Left ventricle myocardium inferior (tissue), 1 donor: Measurements from ENCODE around the gene CDH24. TPM values are rescaled to one million over a fixed set of nuclear protein-coding genes. Genes with fewer than 3 reads are reported as not detected.
A peak's percentile ranks its signal among the peaks of the same experiment; 100 is the strongest.

ENCODE experiments used
- DNase-seq: peaks from one replicate; pipeline ENCODE4 v3.0.0-alpha.2; 2020
- H3K27ac ChIP-seq: fragments of 200-600 bp; replicated peaks from 2 replicates; pipeline ENCODE4 v1.8.0; 2021
- H3K27me3 ChIP-seq: fragments of 200-600 bp; 2 replicates; pipeline ENCODE4 v1.8.0; 2021; ENCODE audit warnings: low read depth
- H3K36me3 ChIP-seq: fragments of 200-600 bp; 2 replicates; pipeline ENCODE4 v1.8.0; 2021
- H3K4me1 ChIP-seq: fragments of 200-600 bp; 2 replicates; pipeline ENCODE4 v1.8.0; 2021
- H3K4me3 ChIP-seq: fragments of 200-600 bp; 2 replicates; pipeline ENCODE4 v1.8.0; 2021; ENCODE audit warnings: mild to moderate bottlenecking, moderate library complexity
- H3K9me3 ChIP-seq: fragments of 200-600 bp; replicated peaks from 2 replicates; pipeline ENCODE4 v1.8.0; 2021
- CTCF ChIP-seq: fragments of 200-600 bp; IDR thresholded peaks from 2 replicates; pipeline ENCODE4 v1.8.0; 2021; ENCODE audit warnings: antibody characterized with exemption, mild to moderate bottlenecking, borderline replicate concordance
- intact Hi-C: fragments of 100-400 bp; cut with micrococcal nuclease; formaldehyde crosslinking; loops from one replicate; pipeline ENCODE4 v1.11.0; 2022
- total RNA-seq: library from RNA; stranded (reverse); fragmentation: NEBNext Ultra II Directional; extraction: Animal tissue kit (Norgen Biotek cat#: 25700); gene quantifications from one replicate; pipeline ENCODE4 v1.2.1, GENCODE V29; 2021
- donor health status: DM: no; HTN: yes; CAD: no; lungs with severe emphysema.

The CDH24 gene
- total RNA-seq, 1 donor from 2014 or later, result 2.1 TPM

DNA sequence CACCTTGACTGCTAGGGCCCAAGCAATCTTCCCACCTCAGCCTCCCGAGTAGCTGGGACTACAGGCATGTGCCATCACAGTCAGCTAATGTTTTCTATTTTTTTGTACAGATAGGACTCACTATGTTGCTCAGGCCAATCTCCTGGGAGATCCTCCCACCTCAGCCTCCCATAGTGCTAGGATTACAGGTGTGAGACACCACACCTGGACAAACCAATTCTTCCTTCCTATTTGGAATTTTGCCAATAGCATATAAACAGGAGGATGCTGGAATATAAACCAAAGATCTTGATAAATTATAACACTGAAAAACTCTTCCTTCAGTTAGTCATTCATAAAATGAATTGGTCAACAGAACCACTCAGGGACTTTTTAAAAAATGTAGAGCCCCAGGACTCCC is 29.2 kb upstream of the CDH24 start:
- intact Hi-C loops, result no loop called here
- no peak for TF ChIP-seq CTCF

DNA sequence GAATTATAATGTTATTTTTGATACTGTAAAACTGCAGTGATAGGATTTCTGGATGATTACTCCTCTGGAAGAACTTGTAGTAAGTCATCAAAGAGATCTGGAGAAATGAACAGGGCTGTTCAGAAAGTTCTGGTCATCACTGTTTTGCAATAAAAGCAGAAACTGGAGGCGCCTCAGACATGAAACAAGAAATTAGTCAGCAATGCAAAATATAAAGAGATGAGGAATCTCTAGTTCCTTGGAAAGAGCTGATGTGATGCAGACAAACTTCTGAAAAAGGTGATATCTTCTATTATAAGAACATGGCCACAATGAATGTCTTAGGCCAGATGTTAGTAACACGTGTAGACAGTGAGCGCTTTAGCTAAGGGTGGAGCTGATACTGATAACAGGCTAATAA is 28.1 kb upstream of the CDH24 start:
- Histone ChIP-seq H3K9me3 (no peaks in the 10 kb centered on the region), H3K36me3 (peaks cover 98% of the 10 kb centered on the region), H3K27me3 (no peaks in the 10 kb centered on the region), H3K4me1 (peaks cover 31% of the 10 kb centered on the region), H3K4me3 (no peak overlapping the region), H3K27ac (no peak overlapping the region)
- intact Hi-C loops, result no loop called here
- DNase-seq, result no peak
- TF ChIP-seq CTCF, result no peak

More for the DNA sequence above, 29.2 kb upstream of the CDH24 start:
- peaks cover 98% of the 10 kb centered on the region for H3K36me3 ChIP-seq
- no peaks in the 10 kb centered on the region for H3K9me3 ChIP-seq
- DNase-seq, result no peak
- no peak overlapping the region for H3K4me3 ChIP-seq
- no peak overlapping the region for H3K27ac ChIP-seq
- no peaks in the 10 kb centered on the region for H3K27me3 ChIP-seq
- H3K4me1 ChIP-seq, result peaks cover 38% of the 10 kb centered on the region

DNA sequence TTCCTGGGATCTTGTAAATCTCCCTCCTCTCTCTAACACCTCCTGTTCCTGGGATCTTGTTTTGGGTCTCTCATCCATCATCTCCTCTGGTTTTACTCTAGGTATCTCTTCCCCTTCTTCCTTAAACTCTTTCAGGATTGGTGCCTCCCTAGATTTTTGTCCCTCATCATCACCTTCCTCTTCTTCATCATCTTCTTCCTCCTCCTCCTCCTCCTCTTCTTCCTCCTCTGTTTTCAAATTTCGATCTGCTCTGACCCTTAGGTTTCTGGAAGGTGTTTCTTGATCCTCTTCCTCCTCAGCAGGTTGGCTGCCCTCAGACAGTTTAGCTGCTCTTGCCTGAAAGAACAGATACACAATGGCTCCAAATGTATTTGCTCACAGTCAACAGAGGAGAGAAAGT is 23.2 kb upstream of the CDH24 start:
- Histone ChIP-seq H3K27ac (no peak overlapping the region), H3K4me3 (no peak overlapping the region), H3K27me3 (no peaks in the 10 kb centered on the region), H3K4me1 (peaks cover 31% of the 10 kb centered on the region), H3K36me3 (peaks cover 98% of the 10 kb centered on the region), H3K9me3 (no peaks in the 10 kb centered on the region)
- no peak for DNase-seq
- no peak for TF ChIP-seq CTCF
- intact Hi-C loops, result no loop called here

GRCh38 chr14:23079716-23080115 is 22.4 kb upstream of the CDH24 start:
- H3K27me3 ChIP-seq, result no peaks in the 10 kb centered on the region
- no peak for TF ChIP-seq CTCF
- no peak for DNase-seq
- H3K9me3 ChIP-seq, result no peaks in the 10 kb centered on the region
- peaks cover 98% of the 10 kb centered on the region for H3K36me3 ChIP-seq
- H3K27ac ChIP-seq, result no peak overlapping the region
- H3K4me1 ChIP-seq, result peaks cover 30% of the 10 kb centered on the region
- H3K4me3 ChIP-seq, result no peak overlapping the region
- intact Hi-C loops, result no loop called here

DNA sequence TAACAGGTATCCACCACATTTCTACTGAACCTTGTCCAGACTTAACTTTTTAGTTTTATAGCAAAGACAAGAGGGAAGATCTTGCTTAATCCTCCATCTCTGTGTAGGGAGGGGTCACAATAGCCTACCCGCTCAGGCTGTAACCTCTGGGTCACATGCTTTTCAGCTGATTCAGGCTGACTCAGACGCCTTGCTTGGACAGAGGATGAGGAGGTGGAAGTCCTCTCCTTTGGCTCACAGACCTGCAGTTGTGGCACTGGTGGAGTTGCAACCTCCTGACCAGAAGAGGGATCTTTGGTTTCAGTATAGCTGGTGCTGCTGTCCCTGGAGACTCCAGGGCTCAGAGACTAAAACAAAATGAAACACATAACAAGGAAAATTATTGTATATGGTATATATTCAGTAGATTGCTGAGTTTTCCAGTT is 21.4 kb upstream of the CDH24 start:
- TF ChIP-seq CTCF, result no peak
- intact Hi-C loops, result no loop called here
- Histone ChIP-seq H3K36me3 (peaks cover 99% of the 10 kb centered on the region), H3K9me3 (no peaks in the 10 kb centered on the region), H3K27me3 (no peaks in the 10 kb centered on the region), H3K4me3 (no peak overlapping the region), H3K4me1 (peaks cover 30% of the 10 kb centered on the region), H3K27ac (peak overlapping the region; percentile 52)
- no peak for DNase-seq

GRCh38 chr14:23077962-23078361 is 20.6 kb upstream of the CDH24 start:
- Histone ChIP-seq H3K9me3 (no peaks in the 10 kb centered on the region), H3K36me3 (peaks cover 99% of the 10 kb centered on the region), H3K4me3 (no peak overlapping the region), H3K27me3 (no peaks in the 10 kb centered on the region), H3K27ac (peak overlapping the region; percentile 52), H3K4me1 (peaks cover 36% of the 10 kb centered on the region)
- no peak for TF ChIP-seq CTCF
- no peak for DNase-seq
- intact Hi-C loops, result no loop called here
